Calu3 (cell line): Measurements from ENCODE around the gene MORN5. TPM values are rescaled to one million over a fixed set of nuclear protein-coding genes. Genes with fewer than 3 reads are reported as not detected.

Source experiments
- BruUV-seq: library from RNA; stranded (reverse); fragments of 400-500 nt; replicated peaks from 2 replicates; lab custom pipeline; 2021; lab: Mats Ljungman, UMichigan
- CTCF ChIA-PET: fragments of 300-600 bp; sonication (Branson Sonifier 250); formaldehyde crosslinking; loops from one replicate; lab custom pipeline; 2022; ENCODE audit warnings: antibody characterized with exemption; lab: Charles Lee
- DNase-seq: peaks from one replicate; pipeline ENCODE4 v3.0.0; 2022
- H3K27ac Mint-ChIP-seq: one replicate; pipeline ENCODE4 v1.8.0; 2022; ENCODE audit warnings: mixed read lengths; ENCODE audit not compliant: unreplicated experiment
- H3K27me3 Mint-ChIP-seq: one replicate; pipeline ENCODE4 v1.8.0; 2022; ENCODE audit warnings: mixed read lengths; ENCODE audit not compliant: unreplicated experiment
- H3K36me3 Mint-ChIP-seq: one replicate; pipeline ENCODE4 v1.8.0; 2022; ENCODE audit warnings: mild to moderate bottlenecking, moderate library complexity, mixed read lengths; ENCODE audit not compliant: insufficient read depth, unreplicated experiment
- H3K4me1 Mint-ChIP-seq: one replicate; pipeline ENCODE4 v1.8.0; 2022; ENCODE audit warnings: mild to moderate bottlenecking, low read depth, mixed read lengths; ENCODE audit not compliant: unreplicated experiment
- H3K4me3 Mint-ChIP-seq: one replicate; pipeline ENCODE4 v1.8.0; 2022; ENCODE audit warnings: mild to moderate bottlenecking, low read depth, moderate library complexity, mixed read lengths; ENCODE audit not compliant: unreplicated experiment
- H3K9me3 Mint-ChIP-seq: one replicate; pipeline ENCODE4 v1.8.0; 2022; ENCODE audit warnings: low read depth, mixed read lengths; ENCODE audit not compliant: unreplicated experiment
- intact Hi-C: fragments of 100-400 bp; cut with micrococcal nuclease; formaldehyde crosslinking; loops from one replicate; pipeline ENCODE4 v1.10.0; 2022; ENCODE audit not compliant: unreplicated experiment
- total RNA-seq: library from RNA; stranded (reverse); gene quantifications from 2 replicates; pipeline ENCODE4 v1.2.3, GENCODE V29; 2022
- TF ChIP-seq, protein P1 (sequence below): fragments of 200-600 bp; IDR thresholded peaks from one replicate; pipeline ENCODE4 v1.8.0; 2022; ENCODE audit warnings: antibody characterized with exemption; ENCODE audit not compliant: unreplicated experiment

Gene MORN5
- total RNA-seq, 1 experiment from 2014 or later = not detected

GRCh38 chr9:122143876-122144405, 15.8 kb upstream of the MORN5 start:
- intact Hi-C loops = loop anchor here (10.0 kb wide), 1 partner anchor 121 kb away; the partner anchor contains the start of genes MRRF and RBM18
- Mint-ChIP-seq H3K27ac (no peak overlapping the region), H3K9me3 (no peaks in the 10 kb centered on the region), H3K36me3 (peaks cover 8% of the 10 kb centered on the region), H3K4me3 (no peak overlapping the region), H3K4me1 (peaks cover 11% of the 10 kb centered on the region), H3K27me3 (no peaks in the 10 kb centered on the region)
- CTCF ChIA-PET = no interaction called here
- no TSS peak for BruUV-seq
- DNase-seq = no peak
- TF ChIP-seq, protein P1, sequence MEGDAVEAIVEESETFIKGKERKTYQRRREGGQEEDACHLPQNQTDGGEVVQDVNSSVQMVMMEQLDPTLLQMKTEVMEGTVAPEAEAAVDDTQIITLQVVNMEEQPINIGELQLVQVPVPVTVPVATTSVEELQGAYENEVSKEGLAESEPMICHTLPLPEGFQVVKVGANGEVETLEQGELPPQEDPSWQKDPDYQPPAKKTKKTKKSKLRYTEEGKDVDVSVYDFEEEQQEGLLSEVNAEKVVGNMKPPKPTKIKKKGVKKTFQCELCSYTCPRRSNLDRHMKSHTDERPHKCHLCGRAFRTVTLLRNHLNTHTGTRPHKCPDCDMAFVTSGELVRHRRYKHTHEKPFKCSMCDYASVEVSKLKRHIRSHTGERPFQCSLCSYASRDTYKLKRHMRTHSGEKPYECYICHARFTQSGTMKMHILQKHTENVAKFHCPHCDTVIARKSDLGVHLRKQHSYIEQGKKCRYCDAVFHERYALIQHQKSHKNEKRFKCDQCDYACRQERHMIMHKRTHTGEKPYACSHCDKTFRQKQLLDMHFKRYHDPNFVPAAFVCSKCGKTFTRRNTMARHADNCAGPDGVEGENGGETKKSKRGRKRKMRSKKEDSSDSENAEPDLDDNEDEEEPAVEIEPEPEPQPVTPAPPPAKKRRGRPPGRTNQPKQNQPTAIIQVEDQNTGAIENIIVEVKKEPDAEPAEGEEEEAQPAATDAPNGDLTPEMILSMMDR = no peak

- no peak for DNase-seq
- Mint-ChIP-seq H3K27me3 (no peaks in the 10 kb centered on the region), H3K4me1 (peaks cover 11% of the 10 kb centered on the region), H3K36me3 (peaks cover 8% of the 10 kb centered on the region), H3K27ac (no peak overlapping the region), H3K9me3 (no peaks in the 10 kb centered on the region), H3K4me3 (no peak overlapping the region)
- intact Hi-C loops = loop anchor here (10.0 kb wide), 1 partner anchor 120 kb away; the partner anchor contains the start of genes MRRF and RBM18
- no TSS peak for BruUV-seq
- TF ChIP-seq, protein P1 = no peak
- CTCF ChIA-PET = interaction anchor here (0.6 kb wide), 1 partner anchor 1533 kb away, joined by 8 read pairs; no protein-coding TSS in a partner anchor
Measured at GRCh38 chr9:122144836-122145591, 14.7 kb upstream of the MORN5 start.

DNA sequence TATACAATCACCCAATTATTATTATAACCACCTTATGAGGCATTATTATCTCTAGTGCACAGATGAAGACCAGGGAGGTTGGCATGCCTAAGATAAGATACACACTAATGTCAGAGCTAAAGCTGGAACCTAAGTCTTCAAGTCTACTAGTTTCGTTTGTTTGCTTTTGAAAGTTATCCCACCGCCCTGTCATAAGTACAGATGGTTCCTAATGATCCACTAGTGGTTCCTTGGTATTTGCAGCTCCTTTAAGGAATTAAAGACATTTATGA, 14.2 kb upstream of the MORN5 start:
- peaks cover 8% of the 10 kb centered on the region for H3K36me3 Mint-ChIP-seq
- no peaks in the 10 kb centered on the region for H3K9me3 Mint-ChIP-seq
- no peak for DNase-seq
- H3K27me3 Mint-ChIP-seq = no peaks in the 10 kb centered on the region
- no peak overlapping the region for H3K4me3 Mint-ChIP-seq
- peaks cover 9% of the 10 kb centered on the region for H3K4me1 Mint-ChIP-seq
- intact Hi-C loops = loop anchor here (10.0 kb wide), 1 partner anchor 119 kb away; the partner anchor contains the start of genes MRRF and RBM18
- H3K27ac Mint-ChIP-seq = no peak overlapping the region
- TF ChIP-seq, protein P1 = no peak
- CTCF ChIA-PET = interaction anchor here (0.6 kb wide), 1 partner anchor 973 kb away, joined by 3 read pairs; no protein-coding TSS in a partner anchor
- BruUV-seq = no TSS peak

DNA sequence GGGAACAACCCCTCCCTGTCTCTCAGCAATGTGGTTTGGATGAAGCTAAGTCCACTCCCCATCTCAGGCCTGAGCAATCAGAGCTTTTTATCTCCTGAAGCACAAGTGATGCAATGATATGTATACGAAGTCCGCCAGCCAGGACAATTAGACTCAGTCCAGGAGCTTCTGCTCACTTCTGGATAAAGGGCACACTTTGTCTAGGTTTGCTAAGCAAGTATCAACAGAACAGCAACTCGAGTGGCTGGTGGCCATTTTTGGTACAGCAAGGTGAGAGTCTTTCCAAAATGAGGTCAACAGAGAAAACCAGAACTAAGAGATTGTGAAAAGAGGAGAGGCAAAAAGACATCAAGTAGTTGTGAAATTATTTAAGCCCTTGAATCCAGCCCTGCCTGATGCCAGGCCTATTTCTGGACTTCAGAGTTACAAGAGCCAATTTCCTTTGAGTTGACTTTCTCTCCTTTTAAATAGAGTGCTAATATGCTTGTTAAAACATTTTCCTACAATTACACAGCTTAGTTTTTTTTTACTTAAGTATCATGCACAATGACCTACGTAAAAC, 8.4 kb upstream of the MORN5 start:
- DNase-seq = no peak
- CTCF ChIA-PET = no interaction called here
- Mint-ChIP-seq H3K4me1 (no peaks in the 10 kb centered on the region), H3K4me3 (no peak overlapping the region), H3K27ac (no peak overlapping the region), H3K36me3 (no peaks in the 10 kb centered on the region), H3K9me3 (no peaks in the 10 kb centered on the region), H3K27me3 (no peaks in the 10 kb centered on the region)
- no TSS peak for BruUV-seq
- TF ChIP-seq, protein P1 = no peak
- intact Hi-C loops = no loop called here
